22Rv1 (cell line): ENCODE measurements around the gene CAPN1.

Experiments
- ZFX ChIP-seq: fragments of 450-650 bp; IDR thresholded peaks from 2 replicates; pipeline ENCODE4 v1.6.1; 2017; ENCODE audit warnings: antibody characterized with exemption, borderline replicate concordance
- TF ChIP-seq, protein P1 (sequence below): fragments of 450-650 bp; IDR thresholded peaks from 2 replicates; pipeline ENCODE4 v1.5.1; 2017; ENCODE audit warnings: mild to moderate bottlenecking

- TF ChIP-seq, protein P1, sequence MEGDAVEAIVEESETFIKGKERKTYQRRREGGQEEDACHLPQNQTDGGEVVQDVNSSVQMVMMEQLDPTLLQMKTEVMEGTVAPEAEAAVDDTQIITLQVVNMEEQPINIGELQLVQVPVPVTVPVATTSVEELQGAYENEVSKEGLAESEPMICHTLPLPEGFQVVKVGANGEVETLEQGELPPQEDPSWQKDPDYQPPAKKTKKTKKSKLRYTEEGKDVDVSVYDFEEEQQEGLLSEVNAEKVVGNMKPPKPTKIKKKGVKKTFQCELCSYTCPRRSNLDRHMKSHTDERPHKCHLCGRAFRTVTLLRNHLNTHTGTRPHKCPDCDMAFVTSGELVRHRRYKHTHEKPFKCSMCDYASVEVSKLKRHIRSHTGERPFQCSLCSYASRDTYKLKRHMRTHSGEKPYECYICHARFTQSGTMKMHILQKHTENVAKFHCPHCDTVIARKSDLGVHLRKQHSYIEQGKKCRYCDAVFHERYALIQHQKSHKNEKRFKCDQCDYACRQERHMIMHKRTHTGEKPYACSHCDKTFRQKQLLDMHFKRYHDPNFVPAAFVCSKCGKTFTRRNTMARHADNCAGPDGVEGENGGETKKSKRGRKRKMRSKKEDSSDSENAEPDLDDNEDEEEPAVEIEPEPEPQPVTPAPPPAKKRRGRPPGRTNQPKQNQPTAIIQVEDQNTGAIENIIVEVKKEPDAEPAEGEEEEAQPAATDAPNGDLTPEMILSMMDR: no peak
- TF ChIP-seq ZFX: no peak
Observed at GRCh38 chr11:65187971-65188461, 6.3 kb downstream of the CAPN1 start.
